Ovary (tissue), 3 donors: Measurements from ENCODE around the gene IER2.

Experiments used
- EP300 ChIP-seq: sonication (generic); formaldehyde crosslinking; IDR thresholded peaks from one replicate; pipeline ENCODE4 v1.6.1; 2017; ENCODE audit warnings: antibody characterized with exemption
- POLR2A ChIP-seq: fragments of 450-650 bp; IDR thresholded peaks from one replicate; pipeline ENCODE4 v1.6.1; 2017; ENCODE audit warnings: antibody characterized with exemption, mild to moderate bottlenecking, moderate library complexity
- TF ChIP-seq, protein P1 (sequence below), 3 donors: fragments of 450-650 bp in 2 of 3; fragments of 200-600 bp in 1 of 3; IDR thresholded peaks; one replicate each; pipeline versions ENCODE4 v1.5.1 to v1.8.0; 2016 to 2022; ENCODE audit warnings: antibody characterized with exemption in 3 of 3, mild to moderate bottlenecking in 1 of 3
- donor health status: DM: no; HTN: no; CAD: no.

DNA sequence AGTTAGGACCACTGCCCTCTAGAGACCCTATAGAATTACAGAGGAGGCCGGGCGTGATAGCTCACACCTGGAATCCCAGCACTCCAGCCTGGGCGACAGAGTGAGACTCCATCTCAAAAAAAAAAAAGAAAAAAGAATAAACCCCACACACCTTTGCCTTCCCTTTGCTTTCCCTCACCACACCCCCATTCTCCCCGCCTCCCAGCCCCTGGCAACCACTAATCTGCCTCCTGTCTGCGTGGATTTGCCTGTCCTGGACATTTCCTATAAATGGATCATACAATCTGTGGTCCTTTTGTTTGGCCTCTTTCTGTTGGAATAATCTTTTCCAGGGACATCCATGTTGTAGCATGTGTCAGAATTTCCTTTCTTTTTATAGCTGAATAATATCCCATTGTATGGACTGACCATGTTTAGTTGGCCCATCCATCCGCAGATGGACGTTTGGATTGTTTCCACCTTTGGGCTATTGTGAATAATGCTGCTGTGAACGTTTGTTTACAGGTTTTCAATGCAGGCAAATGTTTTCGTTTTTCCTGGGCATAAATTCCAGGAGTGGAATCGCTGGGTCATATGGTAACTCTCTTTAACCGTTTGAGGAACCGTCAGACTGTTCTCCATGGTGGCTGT lies 16.9 kb upstream of the IER2 start:
- TF ChIP-seq POLR2A = no peak
- TF ChIP-seq, protein P1, sequence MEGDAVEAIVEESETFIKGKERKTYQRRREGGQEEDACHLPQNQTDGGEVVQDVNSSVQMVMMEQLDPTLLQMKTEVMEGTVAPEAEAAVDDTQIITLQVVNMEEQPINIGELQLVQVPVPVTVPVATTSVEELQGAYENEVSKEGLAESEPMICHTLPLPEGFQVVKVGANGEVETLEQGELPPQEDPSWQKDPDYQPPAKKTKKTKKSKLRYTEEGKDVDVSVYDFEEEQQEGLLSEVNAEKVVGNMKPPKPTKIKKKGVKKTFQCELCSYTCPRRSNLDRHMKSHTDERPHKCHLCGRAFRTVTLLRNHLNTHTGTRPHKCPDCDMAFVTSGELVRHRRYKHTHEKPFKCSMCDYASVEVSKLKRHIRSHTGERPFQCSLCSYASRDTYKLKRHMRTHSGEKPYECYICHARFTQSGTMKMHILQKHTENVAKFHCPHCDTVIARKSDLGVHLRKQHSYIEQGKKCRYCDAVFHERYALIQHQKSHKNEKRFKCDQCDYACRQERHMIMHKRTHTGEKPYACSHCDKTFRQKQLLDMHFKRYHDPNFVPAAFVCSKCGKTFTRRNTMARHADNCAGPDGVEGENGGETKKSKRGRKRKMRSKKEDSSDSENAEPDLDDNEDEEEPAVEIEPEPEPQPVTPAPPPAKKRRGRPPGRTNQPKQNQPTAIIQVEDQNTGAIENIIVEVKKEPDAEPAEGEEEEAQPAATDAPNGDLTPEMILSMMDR (IDR thresholded peaks at IDR 0.05) = no peak
- no peak for TF ChIP-seq EP300
